Endothelial cell of umbilical vein (primary cell): Measurements from ENCODE around the gene AOC2.

Experiments
- CTCF ChIP-seq, 2 donors: IDR thresholded peaks; 1 replicate in 1 of 2; 2 replicates in 1 of 2; pipeline ENCODE4 v1.5.1; 2011; ENCODE audit warnings: low read length in 2 of 2, mild to moderate bottlenecking in 2 of 2, moderate library complexity in 2 of 2, control low read depth in 1 of 2, inconsistent platforms in 1 of 2, low read depth in 1 of 2; ENCODE audit not compliant: insufficient read depth in 1 of 2; ENCODE audit errors: extremely low read depth in 1 of 2
- POLR2AphosphoS5 ChIP-seq: IDR thresholded peaks from 2 replicates; pipeline ENCODE4 v1.6.1; 2012; ENCODE audit warnings: low read depth, mild to moderate bottlenecking, control low read depth, low read length, moderate library complexity; ENCODE audit not compliant: insufficient read depth

- TF ChIP-seq CTCF (IDR thresholded peaks at IDR 0.05; ENCODE audit: extremely low read depth in 1 of 2, insufficient read depth in 1 of 2, low read depth in 1 of 2, low read length in 2 of 2), result no peak
- no peak for TF ChIP-seq POLR2AphosphoS5
These were observed 1.7 kb downstream of the AOC2 start for GRCh38 chr17:42845918-42846593.
